SK-N-SH (cell line): ENCODE data around the gene ZFP92. TPM values are rescaled to one million over a fixed set of nuclear protein-coding genes. Genes with fewer than 3 reads are reported as not detected.

Experiments used
- CTCF ChIA-PET: fragments of 300-600, 350-600 bp; formaldehyde crosslinking; extraction: SDS; loops from one replicate; lab custom pipeline; 2021; lab: Yijun Ruan, JAX
- POLR2A ChIA-PET: fragments of 350-600 bp; sonication (Branson Sonifier 250); formaldehyde crosslinking; extraction: SDS; loops from one replicate; lab custom pipeline; 2020; ENCODE audit warnings: antibody characterized with exemption, inconsistent platforms; lab: Yijun Ruan, JAX
- DNase-seq: peaks from one replicate; pipeline ENCODE4 v3.0.0; 2012
- H2AFZ ChIP-seq: fragments of 200-600 bp; sonication (generic); 2 replicates; pipeline ENCODE4 v1.8.1; 2016; ENCODE audit warnings: antibody characterized with exemption, mild to moderate bottlenecking, low read depth
- H3F3A ChIP-seq: fragments of 200-600 bp; sonication (generic); replicated peaks from 2 replicates; pipeline ENCODE3; 2016; ENCODE audit warnings: antibody characterized with exemption, mild to moderate bottlenecking; ENCODE audit not compliant: insufficient read depth
- H3K27ac ChIP-seq, 2 experiments: fragments of 200-500 bp in 1 of 2; fragments of 200-600 bp in 1 of 2; sonication (Bioruptor generic) in 1 of 2; sonication (generic), shearing (Covaris generic) in 1 of 2; 2 replicates each; pipeline versions ENCODE4 v1.5.1 to v1.6.1; 2014 to 2016; ENCODE audit warnings: low read depth in 2 of 2, inconsistent platforms in 1 of 2, low read length in 1 of 2, mild to moderate bottlenecking in 1 of 2, mixed read lengths in 1 of 2
- H3K27me3 ChIP-seq: fragments of 200-600 bp; sonication (generic), shearing (Covaris generic); 2 replicates; pipeline ENCODE4 v1.6.1; 2016; ENCODE audit warnings: mixed run types; ENCODE audit not compliant: insufficient read depth
- H3K36me3 ChIP-seq, 2 experiments: fragments of 200-500 bp in 1 of 2; fragments of 200-600 bp in 1 of 2; sonication (Bioruptor generic) in 1 of 2; sonication (generic) in 1 of 2; replicated peaks in 1 of 2; 2 replicates each; pipeline versions ENCODE3 to v1.5.1; 2014 to 2016; ENCODE audit warnings: low read length in 1 of 2, mild to moderate bottlenecking in 1 of 2; ENCODE audit not compliant: insufficient read depth in 2 of 2, control insufficient read depth in 1 of 2
- H3K4me1 ChIP-seq, 2 experiments: fragments of 200-500 bp in 1 of 2; fragments of 200-600 bp in 1 of 2; sonication (Bioruptor generic) in 1 of 2; sonication (generic), shearing (Covaris generic) in 1 of 2; 2 replicates each; pipeline versions ENCODE4 v1.5.1 to v1.6.1; 2014 to 2016; ENCODE audit warnings: low read depth in 1 of 2, low read length in 1 of 2, mixed run types in 1 of 2; ENCODE audit not compliant: insufficient read depth in 2 of 2, control insufficient read depth in 1 of 2
- H3K4me2 ChIP-seq: fragments of 200-600 bp; sonication (generic), shearing (Covaris generic); 2 replicates; pipeline ENCODE4 v1.6.1; 2017; ENCODE audit warnings: mixed run types
- H3K4me3 ChIP-seq, 2 experiments: fragments of 200-500 bp in 1 of 2; fragments of 200-600 bp in 1 of 2; sonication (Bioruptor generic) in 1 of 2; sonication (generic), shearing (Covaris generic) in 1 of 2; 2 replicates each; pipeline versions ENCODE4 v1.5.1 to v1.8.1; 2014 to 2016; ENCODE audit warnings: low read depth in 2 of 2, inconsistent platforms in 1 of 2, low read length in 1 of 2, mild to moderate bottlenecking in 1 of 2, mixed read lengths in 1 of 2, moderate library complexity in 1 of 2
- H3K79me2 ChIP-seq: fragments of 200-600 bp; sonication (generic); 2 replicates; pipeline ENCODE4 v1.8.1; 2017; ENCODE audit warnings: mild to moderate bottlenecking; ENCODE audit not compliant: insufficient read depth
- H3K9ac ChIP-seq: fragments of 200-600 bp; sonication (generic); 2 replicates; pipeline ENCODE4 v1.6.1; 2017; ENCODE audit warnings: mixed run types
- H3K9me2 ChIP-seq: fragments of 200-600 bp; sonication (generic); 2 replicates; pipeline ENCODE4 v1.6.1; 2017; ENCODE audit warnings: mixed run types
- H3K9me3 ChIP-seq: fragments of 200-600 bp; sonication (generic); 2 replicates; pipeline ENCODE4 v1.6.1; 2017; ENCODE audit warnings: mixed run types, mild to moderate bottlenecking, moderate library complexity
- H4K20me1 ChIP-seq: fragments of 200-600 bp; sonication (generic); 2 replicates; pipeline ENCODE4 v1.6.1; 2017; ENCODE audit warnings: mild to moderate bottlenecking, mixed run types; ENCODE audit not compliant: insufficient read depth
- CHD2 ChIP-seq: fragments of 150-350 bp; IDR thresholded peaks from 2 replicates; pipeline ENCODE4 v1.6.1; 2018; ENCODE audit warnings: low read length; ENCODE audit not compliant: partially characterized antibody
- FOSL2 ChIP-seq: IDR thresholded peaks from 2 replicates; pipeline ENCODE4 v1.4.0; 2012; ENCODE audit warnings: low read depth, mild to moderate bottlenecking, moderate library complexity, borderline replicate concordance
- JUND ChIP-seq: IDR thresholded peaks from 2 replicates; pipeline ENCODE4 v1.4.0; 2012
- MEF2A ChIP-seq: IDR thresholded peaks from 2 replicates; pipeline ENCODE4 v1.4.0; 2012; ENCODE audit warnings: low read depth, borderline replicate concordance
- NFIC ChIP-seq: IDR thresholded peaks from 2 replicates; pipeline ENCODE4 v1.4.0; 2012; ENCODE audit warnings: borderline replicate concordance
- NRF1 ChIP-seq: IDR thresholded peaks from 2 replicates; pipeline ENCODE4 v1.6.1; 2012; ENCODE audit warnings: low read depth, mild to moderate bottlenecking, low read length
- POLR2AphosphoS5 ChIP-seq: IDR thresholded peaks from 2 replicates; pipeline ENCODE4 v1.6.1; 2012; ENCODE audit warnings: low read depth, low read length
- RCOR1 ChIP-seq: fragments of 150-350 bp; IDR thresholded peaks from 2 replicates; pipeline ENCODE4 v1.6.1; 2017; ENCODE audit warnings: antibody characterized with exemption, low read length
- SIN3A ChIP-seq: IDR thresholded peaks from 2 replicates; pipeline ENCODE4 v1.6.1; 2012; ENCODE audit warnings: low read depth, mild to moderate bottlenecking, low read length, moderate library complexity, borderline replicate concordance
- TAF1 ChIP-seq: IDR thresholded peaks from 2 replicates; pipeline ENCODE4 v1.6.1; 2012; ENCODE audit warnings: low read depth, mild to moderate bottlenecking, low read length, moderate library complexity, borderline replicate concordance
- TCF12 ChIP-seq: IDR thresholded peaks from 2 replicates; pipeline ENCODE4 v1.4.0; 2012
- USF2 ChIP-seq: fragments of 150-350 bp; IDR thresholded peaks from 2 replicates; pipeline ENCODE4 v1.6.1; 2017; ENCODE audit warnings: antibody characterized with exemption, low read length, low read depth, borderline replicate concordance
- YY1 ChIP-seq: IDR thresholded peaks from 2 replicates; pipeline ENCODE4 v1.4.0; 2012; ENCODE audit warnings: low read depth, mild to moderate bottlenecking
- ZBTB33 ChIP-seq: IDR thresholded peaks from 2 replicates; pipeline ENCODE4 v1.4.0; 2012; ENCODE audit warnings: low read depth, borderline replicate concordance
- WGBS: methylation state at CpG from one replicate; pipeline ENCODE4 v1.1.6; 2017; ENCODE audit warnings: low lambda C conversion rate; 5-methylcytosine and 5-hydroxymethylcytosine counted together
- polyA plus RNA-seq, 3 experiments: library from polyadenylated mRNA; depleted of rRNA; stranded (reverse); fragments of >200 nt; gene quantifications; 2 replicates each; pipeline ENCODE4 v1.2.3, GENCODE V29; 2012

The ZFP92 gene
- polyA plus RNA-seq, 1 of the 3 experiments (the other 2 are of a cell fraction), result 0.28 TPM

- H3F3A ChIP-seq, result no peaks in the 10 kb centered on the region
- H3K79me2 ChIP-seq, result no peaks in the 10 kb centered on the region
- H3K9me3 ChIP-seq, result no peaks in the 10 kb centered on the region
- H3K27ac ChIP-seq, result no peak overlapping the region
- H3K4me2 ChIP-seq, result no peak overlapping the region
- no peak overlapping the region for H3K9ac ChIP-seq
- no peaks in the 10 kb centered on the region for H3K36me3 ChIP-seq
- no peaks in the 10 kb centered on the region for H3K4me1 ChIP-seq
- no peak for TF ChIP-seq RCOR1
- POLR2A ChIA-PET, result no interaction called here
- CTCF ChIA-PET, result no interaction called here
- no peaks in the 10 kb centered on the region for H4K20me1 ChIP-seq
- H3K27me3 ChIP-seq, result peaks cover 35% of the 10 kb centered on the region; the same call in 1 of the 2 replicates
- DNase-seq, result no peak
- WGBS, result 30% methylated on average over 2 of the region's 12 CpGs
- H3K4me3 ChIP-seq, result no peak overlapping the region
- no peak overlapping the region for H2AFZ ChIP-seq
- H3K9me2 ChIP-seq, result no peaks in the 10 kb centered on the region
Observed at GRCh38 chrX:153433161-153433680, 21.9 kb downstream of the ZFP92 start.

GRCh38 chrX:153433781-153434285, 22.6 kb downstream of the ZFP92 start:
- ChIA-PET CTCF (interaction anchor here (1.1 to 1.7 kb wide), 2 partner anchors 27 to 401 kb away, joined by 5 to 9 read pairs; no protein-coding TSS in a partner anchor), POLR2A (no interaction called here)
- Histone ChIP-seq H3K79me2 (no peaks in the 10 kb centered on the region), H3K4me1 (no peaks in the 10 kb centered on the region), H3K27me3 (peaks cover 38% of the 10 kb centered on the region; the same call in 1 of the 2 replicates), H3K9me2 (no peaks in the 10 kb centered on the region), H4K20me1 (no peaks in the 10 kb centered on the region), H3K36me3 (no peaks in the 10 kb centered on the region), H3F3A (no peaks in the 10 kb centered on the region), H3K9ac (no peak overlapping the region), H3K9me3 (no peaks in the 10 kb centered on the region), H3K4me2 (no peak overlapping the region), H3K27ac (no peak overlapping the region), H2AFZ (no peak overlapping the region), H3K4me3 (no peak overlapping the region)
- TF ChIP-seq MEF2A, result no peak
- no peak for TF ChIP-seq POLR2AphosphoS5
- no peak for TF ChIP-seq NRF1
- no peak for TF ChIP-seq CHD2
- WGBS, result 43% methylated on average over 6 of the region's 17 CpGs
- DNase-seq, result no peak

- H3K79me2 ChIP-seq, result no peaks in the 10 kb centered on the region
- CTCF ChIA-PET, result interaction anchor here (1.1 to 1.7 kb wide), 2 partner anchors 26 to 402 kb away, joined by 5 to 9 read pairs; no protein-coding TSS in a partner anchor
Observed at GRCh38 chrX:153434801-153435200, 23.5 kb downstream of the ZFP92 start.

More at GRCh38 chrX:153434801-153435200, 23.5 kb downstream of the ZFP92 start:
- Histone ChIP-seq H3K27ac (no peak overlapping the region), H3K9me3 (no peaks in the 10 kb centered on the region), H3K4me2 (no peak overlapping the region), H4K20me1 (no peaks in the 10 kb centered on the region), H3K27me3 (peaks cover 38% of the 10 kb centered on the region; the same call in 1 of the 2 replicates), H2AFZ (no peak overlapping the region), H3K4me3 (no peak overlapping the region), H3K36me3 (no peaks in the 10 kb centered on the region), H3K4me1 (no peaks in the 10 kb centered on the region), H3F3A (no peaks in the 10 kb centered on the region), H3K9me2 (no peaks in the 10 kb centered on the region), H3K9ac (no peak overlapping the region)
- DNase-seq, result no peak
- WGBS, result 43% methylated on average over 8 of the region's 8 CpGs
- no peak for TF ChIP-seq SIN3A
- no peak for TF ChIP-seq TCF12
- TF ChIP-seq YY1, result no peak
- no peak for TF ChIP-seq ZBTB33
- no peak for TF ChIP-seq USF2
- no peak for TF ChIP-seq CHD2
- TF ChIP-seq FOSL2, result no peak
- TF ChIP-seq POLR2AphosphoS5, result no peak
- no peak for TF ChIP-seq JUND
- TF ChIP-seq NFIC, result no peak
- TF ChIP-seq TAF1, result no peak
- POLR2A ChIA-PET, result no interaction called here
